ENCODE data around the gene NEU1. TPM values are rescaled to one million over a fixed set of nuclear protein-coding genes. Genes with fewer than 3 reads are reported as not detected.

The NEU1 gene
- polyA plus RNA-seq, 1 donor from 2014 or later: 40.9 TPM

GRCh38 chr6:31827286-31828079 lies 35.1 kb downstream of the NEU1 start, which contains the start of gene HSPA1B:
HSPA1B (plus strand) TSS chr6:31827738; CDS start chr6:31827951, 213 bp downstream.
- Histone ChIP-seq H3K36me3 (ENCODE audit: insufficient read depth, low read length) (no peaks in the 10 kb centered on the region), H2AFZ (ENCODE audit: low read depth, low read length) (peak within 1 kb of the TSS; percentile 69), H3K27ac (ENCODE audit: low read length) (peak within 1 kb of the TSS; percentile 80), H3K4me2 (ENCODE audit: low read length) (peak within 1 kb of the TSS; percentile 89), H4K20me1 (ENCODE audit: insufficient read depth) (no peaks in the 10 kb centered on the region), H3F3A (ENCODE audit: insufficient read depth, low read length, poor library complexity, severe bottlenecking) (peaks cover 3% of the 10 kb centered on the region), H3K27me3 (ENCODE audit: insufficient read depth, low read depth, low read length) (no peaks in the 10 kb centered on the region), H3K9me2 (ENCODE audit: insufficient read depth, low read length) (no peaks in the 10 kb centered on the region), H3K9me3 (ENCODE audit: low read length) (no peaks in the 10 kb centered on the region), H3K79me2 (replicated peaks; ENCODE audit: insufficient read depth, low read length) (peaks cover 26% of the 10 kb centered on the region), H3K9ac (ENCODE audit: low read length) (peak within 1 kb of the TSS; percentile 70), H3K4me3 (ENCODE audit: low read length) (peak within 1 kb of the TSS; percentile 69)
- TF ChIP-seq REST (IDR thresholded peaks at IDR 0.05; ENCODE audit: borderline replicate concordance): peak; percentile 77
- peak; percentile 69 for TF ChIP-seq MXI1 (conservative IDR thresholded peaks at IDR 0.05; ENCODE audit: poor library complexity, severe bottlenecking)
- peak; percentile 19 for TF ChIP-seq SMC3 (conservative IDR thresholded peaks at IDR 0.05; ENCODE audit: poor library complexity)
- TF ChIP-seq POLR2AphosphoS5 (IDR thresholded peaks at IDR 0.05): peak; percentile 99
- no peak for TF ChIP-seq EP300 (conservative IDR thresholded peaks at IDR 0.05; ENCODE audit: poor library complexity, severe bottlenecking)
- peak; percentile 86 for TF ChIP-seq TAF1 (IDR thresholded peaks at IDR 0.05; ENCODE audit: low read depth)
- TF ChIP-seq RAD21 (conservative IDR thresholded peaks at IDR 0.05): no peak
- TF ChIP-seq EZH2 (IDR thresholded peaks at IDR 0.05; ENCODE audit: borderline replicate concordance, insufficient read depth, low read length, poor library complexity, severe bottlenecking): no peak

GRCh38 chr6:31826793-31827285 lies 35.8 kb downstream of the NEU1 start:
- Histone ChIP-seq H3K27me3 (ENCODE audit: insufficient read depth, low read depth, low read length) (no peaks in the 10 kb centered on the region), H2AFZ (ENCODE audit: low read depth, low read length) (peak overlapping the region; percentile 69), H3F3A (ENCODE audit: insufficient read depth, low read length, poor library complexity, severe bottlenecking) (peaks cover 3% of the 10 kb centered on the region), H3K79me2 (replicated peaks; ENCODE audit: insufficient read depth, low read length) (peaks cover 24% of the 10 kb centered on the region), H4K20me1 (ENCODE audit: insufficient read depth) (no peaks in the 10 kb centered on the region), H3K36me3 (ENCODE audit: insufficient read depth, low read length) (no peaks in the 10 kb centered on the region), H3K9me2 (ENCODE audit: insufficient read depth, low read length) (no peaks in the 10 kb centered on the region), H3K4me2 (ENCODE audit: low read length) (peak overlapping the region; percentile 89), H3K27ac (ENCODE audit: low read length) (peak overlapping the region; percentile 80), H3K9me3 (ENCODE audit: low read length) (no peaks in the 10 kb centered on the region), H3K4me3 (ENCODE audit: low read length) (peak overlapping the region; percentile 69), H3K9ac (ENCODE audit: low read length) (peak overlapping the region; percentile 63)
- TF ChIP-seq MXI1 (conservative IDR thresholded peaks at IDR 0.05; ENCODE audit: poor library complexity, severe bottlenecking) (no peak), SMC3 (conservative IDR thresholded peaks at IDR 0.05; ENCODE audit: poor library complexity) (no peak), POLR2AphosphoS5 (IDR thresholded peaks at IDR 0.05) (no peak), TAF1 (IDR thresholded peaks at IDR 0.05; ENCODE audit: low read depth) (no peak), REST (IDR thresholded peaks at IDR 0.05; ENCODE audit: borderline replicate concordance) (no peak), EZH2 (IDR thresholded peaks at IDR 0.05; ENCODE audit: borderline replicate concordance, insufficient read depth, low read length, poor library complexity, severe bottlenecking) (no peak), RAD21 (conservative IDR thresholded peaks at IDR 0.05) (no peak), EP300 (conservative IDR thresholded peaks at IDR 0.05; ENCODE audit: poor library complexity, severe bottlenecking) (no peak), CTCF (IDR thresholded peaks at IDR 0.05; ENCODE audit: poor library complexity, severe bottlenecking) (no peak)

Measured in neural cell (in vitro differentiated cells).